Skin epidermis (tissue), 12 donors: ENCODE data around the gene PI4KA.

ENCODE experiments used
- H3K27ac ChIP-seq, 21 experiments: fragments of 200-600 bp; sonication (generic) in 11 of 21; one replicate each; pipeline ENCODE4 v1.5.0; 2020; ENCODE audit warnings: mild to moderate bottlenecking in 3 of 21, inconsistent platforms in 2 of 21, moderate library complexity in 2 of 21
- H3K4me3 ChIP-seq, 7 experiments: fragments of 200-600 bp; sonication (generic) in 2 of 7; one replicate each; pipeline ENCODE4 v1.5.0; 2020; ENCODE audit warnings: inconsistent platforms in 2 of 7, mild to moderate bottlenecking in 2 of 7, moderate library complexity in 1 of 7

The PI4KA gene

GRCh38 chr22:20802452-20802851, 56.2 kb downstream of the PI4KA start:
- no peak overlapping the region for H3K4me3 ChIP-seq
- H3K27ac ChIP-seq, result no peak overlapping the region

DNA sequence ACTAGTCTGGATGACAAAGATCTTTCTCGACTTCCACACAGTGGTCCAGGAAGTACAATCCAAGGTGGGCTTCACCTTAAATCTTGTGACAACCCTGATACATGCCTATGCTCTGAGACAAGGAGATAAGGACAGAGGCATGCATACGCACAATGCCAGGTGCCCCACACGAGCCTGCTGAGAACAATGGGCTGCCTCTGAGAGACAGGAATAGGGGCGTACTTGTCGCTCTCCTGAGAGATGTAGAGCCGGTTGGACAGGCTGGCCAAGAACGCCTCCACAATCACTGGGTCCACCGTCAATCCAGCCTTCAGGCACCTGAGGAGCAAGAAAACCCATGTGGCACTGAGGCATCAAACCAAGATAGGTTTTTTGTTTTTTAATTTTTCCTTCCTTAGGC, 59.2 kb downstream of the PI4KA start:
- H3K27ac ChIP-seq, result peak overlapping the region in 4 of 21 experiments; percentile 4 to 37 (median 29)
- no peak overlapping the region for H3K4me3 ChIP-seq

DNA sequence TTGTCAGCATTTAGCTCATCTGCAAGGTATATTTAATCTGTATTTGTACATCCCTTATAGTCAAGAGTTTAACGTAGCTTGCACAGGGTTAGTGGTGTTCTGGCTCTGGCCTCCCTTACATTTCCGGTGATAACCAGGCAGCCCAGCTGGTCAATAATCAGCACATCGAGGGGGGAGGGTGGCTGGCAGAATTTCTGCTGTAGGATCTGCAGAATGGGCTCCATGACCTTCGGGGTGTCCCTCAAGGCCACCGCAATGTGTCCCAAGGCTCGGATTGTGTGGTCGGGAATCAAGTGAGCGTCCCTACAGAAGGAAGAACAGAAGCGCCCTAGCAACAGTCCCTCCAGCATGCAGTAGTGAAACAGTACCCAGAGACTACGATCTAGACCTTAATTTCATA, 59.6 kb downstream of the PI4KA start:
- H3K4me3 ChIP-seq, result no peak overlapping the region
- peak overlapping the region in 4 of 21 experiments; percentile 4 to 37 (median 29) for H3K27ac ChIP-seq

GRCh38 chr22:20798218-20798617, 60.4 kb downstream of the PI4KA start:
- Histone ChIP-seq H3K27ac (no peak overlapping the region), H3K4me3 (no peak overlapping the region)

- Histone ChIP-seq H3K4me3 (no peak overlapping the region), H3K27ac (no peak overlapping the region)
Observed at GRCh38 chr22:20796731-20797130, 61.9 kb downstream of the PI4KA start.

GRCh38 chr22:20794650-20795413, 63.8 kb downstream of the PI4KA start:
- Histone ChIP-seq H3K27ac (no peak overlapping the region), H3K4me3 (no peak overlapping the region)

DNA sequence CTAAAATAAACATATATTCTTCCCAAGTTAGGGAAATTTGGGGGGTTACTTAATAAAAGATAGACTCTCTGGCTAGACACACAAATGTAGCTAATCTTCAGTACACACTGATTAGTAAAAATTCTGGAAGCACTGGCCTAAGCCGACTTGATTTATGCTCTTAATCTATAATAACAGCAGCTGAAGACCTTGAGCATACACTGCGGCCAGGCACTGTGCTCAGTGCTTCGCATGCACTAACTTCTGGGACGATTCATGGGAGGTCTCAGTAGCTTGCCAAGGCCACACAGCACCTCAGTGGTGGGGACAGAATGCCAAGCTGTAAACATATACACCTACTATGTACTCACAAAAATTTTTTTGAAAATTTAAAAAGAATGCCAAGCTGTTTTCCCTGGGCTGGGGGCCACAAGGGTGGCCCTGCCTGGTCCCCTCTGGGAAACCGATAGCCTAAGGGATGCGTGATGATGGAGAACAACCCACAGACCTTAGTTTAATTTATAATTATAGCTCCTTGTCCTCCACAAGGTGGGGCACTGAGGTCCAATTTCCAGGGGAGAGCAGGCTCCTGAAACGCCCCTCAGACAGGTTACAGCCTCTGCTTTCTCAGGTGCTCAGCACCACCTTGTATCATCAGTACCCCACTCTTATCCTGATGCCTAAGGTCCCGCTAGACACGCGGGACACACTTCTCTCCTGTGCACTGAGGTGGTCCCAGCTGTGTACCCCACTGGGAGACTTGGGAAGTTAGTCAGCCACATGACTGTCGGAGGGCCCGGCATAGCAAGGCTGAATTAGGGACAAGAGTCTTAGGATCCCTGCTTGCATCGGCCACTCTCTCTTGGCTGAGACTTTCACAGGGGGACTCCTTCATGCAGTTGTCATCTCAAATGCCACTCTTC, 64.6 kb downstream of the PI4KA start:
- H3K27ac ChIP-seq, result peak overlapping the region in 5 of 21 experiments; percentile 7 to 56 (median 33)
- no peak overlapping the region for H3K4me3 ChIP-seq

DNA sequence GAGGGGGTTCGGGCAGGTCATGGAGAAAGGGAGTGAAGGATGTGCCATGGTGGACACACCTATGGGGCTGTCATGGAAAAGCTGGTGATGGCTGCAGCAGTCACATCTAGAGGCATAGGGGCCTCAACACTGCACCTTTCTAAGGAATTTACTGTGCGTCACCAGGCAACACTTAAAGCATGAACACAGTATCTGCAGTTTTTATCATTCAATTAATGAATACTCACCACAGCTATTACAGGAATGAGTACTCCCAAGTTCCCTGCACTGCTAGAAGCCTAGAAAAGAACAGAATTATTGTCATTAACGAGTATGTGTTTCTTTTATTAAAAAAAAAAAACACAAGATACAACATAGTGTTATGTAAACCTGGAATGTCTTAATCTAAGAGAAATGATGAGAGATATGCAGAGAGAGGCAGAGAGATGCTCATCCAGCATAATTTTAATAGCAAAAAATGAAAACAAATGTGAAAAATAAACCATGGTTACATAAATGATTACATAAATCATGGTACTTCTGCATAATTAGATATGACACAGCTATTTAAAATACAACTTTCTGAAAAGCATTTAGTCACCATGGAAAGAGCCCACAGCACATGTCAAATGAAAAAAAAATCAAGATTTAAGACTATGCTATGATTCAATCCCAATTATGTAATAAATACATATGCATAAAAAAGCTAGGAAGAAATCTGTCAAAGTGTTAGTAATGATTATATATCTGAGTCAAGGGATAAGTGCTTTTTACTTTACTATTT, 65.5 kb downstream of the PI4KA start:
- H3K4me3 ChIP-seq, result no peak overlapping the region
- H3K27ac ChIP-seq, result peak overlapping the region in 8 of 21 experiments; percentile 5 to 82 (median 35)

GRCh38 chr22:20792221-20792965, 66.2 kb downstream of the PI4KA start:
- peak overlapping the region in 7 of 21 experiments; percentile 5 to 82 (median 37) for H3K27ac ChIP-seq

DNA sequence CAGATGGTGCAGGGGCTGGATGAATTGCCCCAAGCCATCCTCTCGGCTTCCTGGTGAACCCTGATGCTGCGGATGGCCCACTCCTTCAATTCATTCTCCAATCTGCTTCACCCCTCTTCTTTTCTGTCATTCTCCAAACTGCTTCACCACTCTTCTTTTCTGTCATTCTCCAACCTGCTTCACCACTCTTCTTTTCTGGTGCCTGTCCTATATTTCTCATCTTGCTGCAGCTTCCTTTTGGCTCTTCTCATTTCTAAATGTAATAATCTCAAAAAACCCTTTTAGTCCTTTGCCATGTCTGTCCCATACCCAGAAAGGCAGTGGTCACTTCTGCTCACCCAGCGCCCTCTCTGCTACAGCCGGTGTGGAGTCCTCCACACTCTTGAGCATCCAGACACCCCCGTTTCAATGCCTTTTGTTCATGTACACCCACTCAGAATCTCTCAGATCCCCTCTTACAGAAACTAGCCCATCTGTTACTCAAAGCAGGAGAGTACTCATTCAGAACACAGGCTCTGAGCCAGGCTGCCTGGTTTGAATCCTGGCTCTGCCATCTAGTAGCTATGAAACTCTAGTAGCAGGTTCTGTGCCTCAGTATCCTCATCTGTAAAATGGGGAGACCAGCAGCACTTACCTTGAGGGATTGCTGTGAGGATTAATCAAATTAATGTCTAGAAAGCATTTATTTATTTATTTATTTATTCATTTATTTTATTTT, 69.8 kb downstream of the PI4KA start:
- Histone ChIP-seq H3K4me3 (no peak overlapping the region), H3K27ac (no peak overlapping the region)

More at GRCh38 chr22:20792221-20792965, 66.2 kb downstream of the PI4KA start:
- no peak overlapping the region for H3K4me3 ChIP-seq

- Histone ChIP-seq H3K4me3 (no peak overlapping the region), H3K27ac (no peak overlapping the region)
Observed at GRCh38 chr22:20787746-20788626, 70.6 kb downstream of the PI4KA start.

GRCh38 chr22:20787223-20787622, 71.4 kb downstream of the PI4KA start:
- H3K4me3 ChIP-seq, result no peak overlapping the region

GRCh38 chr22:20786536-20786979, 72.1 kb downstream of the PI4KA start:
- Histone ChIP-seq H3K27ac (no peak overlapping the region), H3K4me3 (no peak overlapping the region)

More at GRCh38 chr22:20787223-20787622, 71.4 kb downstream of the PI4KA start:
- no peak overlapping the region for H3K27ac ChIP-seq

DNA sequence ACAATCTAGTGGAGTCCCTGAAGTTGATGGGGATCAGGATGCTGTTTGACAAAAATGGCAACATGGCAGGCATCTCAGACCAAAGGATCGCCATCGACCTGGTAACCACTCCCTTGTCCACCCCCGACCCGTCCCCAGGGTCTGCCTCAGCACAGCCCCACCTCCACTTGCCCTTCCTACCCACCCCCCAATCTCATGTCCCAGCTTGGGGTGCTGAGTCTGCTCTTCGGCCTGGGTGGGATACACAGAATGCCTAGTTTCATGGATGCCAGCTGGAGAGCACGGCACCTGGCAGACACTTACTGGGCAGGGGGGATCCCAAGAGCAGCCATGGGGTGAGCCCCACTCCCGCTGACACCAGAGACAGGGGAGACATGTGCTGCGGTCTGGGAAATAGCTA, 72.6 kb downstream of the PI4KA start:
- Histone ChIP-seq H3K4me3 (no peak overlapping the region), H3K27ac (no peak overlapping the region)

DNA sequence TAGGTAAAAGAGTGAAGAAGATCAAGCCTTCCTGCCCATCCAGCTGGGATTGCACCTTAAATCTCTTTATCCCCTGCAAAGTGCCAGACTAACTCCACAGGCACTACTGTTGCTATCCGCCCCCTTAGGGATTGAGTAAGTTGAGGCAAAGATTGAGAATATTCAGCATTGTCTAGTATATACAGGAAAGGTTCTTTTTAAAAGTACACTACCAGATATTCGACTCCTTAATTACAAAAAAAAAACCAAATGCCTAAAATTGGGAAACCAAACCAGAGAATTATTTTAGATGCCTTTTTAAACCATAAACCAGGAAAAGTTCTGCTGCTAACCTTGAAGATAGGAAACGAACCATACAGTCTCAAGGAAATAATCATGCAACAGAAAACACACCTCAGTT, 73.2 kb downstream of the PI4KA start:
- Histone ChIP-seq H3K4me3 (no peak overlapping the region), H3K27ac (no peak overlapping the region)

DNA sequence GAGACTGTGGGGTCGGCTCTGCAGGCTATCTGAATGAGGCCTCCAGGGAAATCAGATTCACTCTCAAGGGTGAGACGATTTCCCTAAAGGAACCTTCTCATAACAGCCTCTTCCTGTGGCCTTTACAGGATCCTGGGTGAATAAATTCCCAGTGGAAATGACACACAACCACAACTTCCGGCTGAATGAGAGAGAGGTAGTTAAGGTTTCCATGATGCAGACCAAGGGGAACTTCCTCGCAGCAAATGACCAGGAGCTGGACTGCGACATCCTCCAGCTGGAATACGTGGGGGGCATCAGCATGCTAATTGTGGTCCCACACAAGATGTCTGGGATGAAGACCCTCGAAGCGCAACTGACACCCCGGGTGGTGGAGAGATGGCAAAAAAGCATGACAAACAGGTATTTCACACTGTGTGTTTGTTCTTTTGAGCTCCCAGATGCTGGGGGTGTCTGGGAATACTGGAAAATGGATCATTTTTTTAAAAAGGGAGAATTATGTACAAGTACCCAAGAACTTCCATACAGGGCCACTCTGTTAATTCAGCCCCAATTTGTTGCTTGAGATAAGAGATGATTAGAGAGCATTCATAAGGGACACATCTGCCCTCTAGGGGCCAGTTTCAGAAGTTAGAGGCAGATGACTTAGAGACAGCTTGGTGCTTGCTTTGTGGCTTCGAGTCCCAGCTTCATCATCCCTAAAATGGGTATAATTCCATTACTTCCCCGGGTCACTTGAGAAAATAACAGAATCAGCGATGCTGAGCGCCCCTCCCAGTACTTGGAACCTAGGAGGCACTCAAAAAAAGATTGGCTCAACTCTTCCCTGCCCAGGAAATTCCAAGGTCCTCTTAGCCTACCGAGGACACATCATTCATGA, 74.5 kb downstream of the PI4KA start:
- H3K4me3 ChIP-seq, result no peak overlapping the region
- no peak overlapping the region for H3K27ac ChIP-seq

GRCh38 chr22:20783300-20783673, 75.3 kb downstream of the PI4KA start:
- Histone ChIP-seq H3K27ac (no peak overlapping the region), H3K4me3 (no peak overlapping the region)
